Chondrocyte (in vitro differentiated cells): Measurements from ENCODE around the gene MAGEA10. TPM values are rescaled to one million over a fixed set of nuclear protein-coding genes. Genes with fewer than 3 reads are reported as not detected.
"Not testable (repeated sequence)": the region's sequence is repeated elsewhere in the genome, so short reads cannot be mapped to it uniquely, and the experiment has no call there.

ENCODE experiments used
- DNase-seq: peaks from one replicate; pipeline ENCODE4 v3.0.0; 2021; ENCODE audit warnings: mixed read lengths, low spot score
- H3K27ac Mint-ChIP-seq: one replicate; pipeline ENCODE4 v1.8.0; 2021; ENCODE audit warnings: mild to moderate bottlenecking, moderate library complexity, mixed read lengths; ENCODE audit not compliant: unreplicated experiment
- H3K27me3 Mint-ChIP-seq: 2 replicates; pipeline ENCODE4 v1.8.0; 2021; ENCODE audit warnings: low read depth, mixed read lengths
- H3K36me3 Mint-ChIP-seq: 2 replicates; pipeline ENCODE4 v1.8.0; 2021; ENCODE audit warnings: low read depth, mixed read lengths
- H3K4me1 Mint-ChIP-seq: 2 replicates; pipeline ENCODE4 v1.8.0; 2021; ENCODE audit warnings: low read depth, mild to moderate bottlenecking, mixed read lengths
- H3K4me3 Mint-ChIP-seq: one replicate; pipeline ENCODE4 v1.8.0; 2021; ENCODE audit warnings: mild to moderate bottlenecking, moderate library complexity, mixed read lengths; ENCODE audit not compliant: unreplicated experiment
- H3K9me3 Mint-ChIP-seq: 2 replicates; pipeline ENCODE4 v1.8.0; 2021; ENCODE audit warnings: low read depth, mixed read lengths
- total RNA-seq: library from RNA; stranded (reverse); gene quantifications from 3 replicates; pipeline ENCODE4 v1.2.1, GENCODE V29; 2021
- TF ChIP-seq, protein P1 (sequence below): fragments of 200-600 bp; sonication (generic); IDR thresholded peaks from 2 replicates; pipeline ENCODE4 v1.5.0; 2021; ENCODE audit warnings: antibody characterized with exemption, mild to moderate bottlenecking, moderate library complexity

The MAGEA10 gene
- total RNA-seq, 1 donor from 2014 or later = not detected

- H3K9me3 Mint-ChIP-seq = peaks cover 26% of the 10 kb centered on the region
- H3K4me1 Mint-ChIP-seq = no peaks in the 10 kb centered on the region
- TF ChIP-seq, protein P1, sequence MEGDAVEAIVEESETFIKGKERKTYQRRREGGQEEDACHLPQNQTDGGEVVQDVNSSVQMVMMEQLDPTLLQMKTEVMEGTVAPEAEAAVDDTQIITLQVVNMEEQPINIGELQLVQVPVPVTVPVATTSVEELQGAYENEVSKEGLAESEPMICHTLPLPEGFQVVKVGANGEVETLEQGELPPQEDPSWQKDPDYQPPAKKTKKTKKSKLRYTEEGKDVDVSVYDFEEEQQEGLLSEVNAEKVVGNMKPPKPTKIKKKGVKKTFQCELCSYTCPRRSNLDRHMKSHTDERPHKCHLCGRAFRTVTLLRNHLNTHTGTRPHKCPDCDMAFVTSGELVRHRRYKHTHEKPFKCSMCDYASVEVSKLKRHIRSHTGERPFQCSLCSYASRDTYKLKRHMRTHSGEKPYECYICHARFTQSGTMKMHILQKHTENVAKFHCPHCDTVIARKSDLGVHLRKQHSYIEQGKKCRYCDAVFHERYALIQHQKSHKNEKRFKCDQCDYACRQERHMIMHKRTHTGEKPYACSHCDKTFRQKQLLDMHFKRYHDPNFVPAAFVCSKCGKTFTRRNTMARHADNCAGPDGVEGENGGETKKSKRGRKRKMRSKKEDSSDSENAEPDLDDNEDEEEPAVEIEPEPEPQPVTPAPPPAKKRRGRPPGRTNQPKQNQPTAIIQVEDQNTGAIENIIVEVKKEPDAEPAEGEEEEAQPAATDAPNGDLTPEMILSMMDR = no peak
- no peaks in the 10 kb centered on the region for H3K36me3 Mint-ChIP-seq
- no peak for DNase-seq
- no peak overlapping the region for H3K27ac Mint-ChIP-seq
- H3K4me3 Mint-ChIP-seq = no peak overlapping the region
- no peaks in the 10 kb centered on the region for H3K27me3 Mint-ChIP-seq
Measured at GRCh38 chrX:152149648-152150047, 11.3 kb upstream of the MAGEA10 start.

- no peak overlapping the region for H3K4me3 Mint-ChIP-seq
- no peak overlapping the region for H3K27ac Mint-ChIP-seq
- DNase-seq = no peak
- no peaks in the 10 kb centered on the region for H3K4me1 Mint-ChIP-seq
- TF ChIP-seq, protein P1 = no peak
- no peaks in the 10 kb centered on the region for H3K36me3 Mint-ChIP-seq
- H3K27me3 Mint-ChIP-seq = no peaks in the 10 kb centered on the region
- H3K9me3 Mint-ChIP-seq = peaks cover 14% of the 10 kb centered on the region
Measured at GRCh38 chrX:152139589-152139988, 1.2 kb upstream of the MAGEA10 start.

GRCh38 chrX:152137771-152138387 lies 498 bp downstream of the MAGEA10 start:
- TF ChIP-seq, protein P1 = no peak
- H3K36me3 Mint-ChIP-seq = no peaks in the 10 kb centered on the region

DNA sequence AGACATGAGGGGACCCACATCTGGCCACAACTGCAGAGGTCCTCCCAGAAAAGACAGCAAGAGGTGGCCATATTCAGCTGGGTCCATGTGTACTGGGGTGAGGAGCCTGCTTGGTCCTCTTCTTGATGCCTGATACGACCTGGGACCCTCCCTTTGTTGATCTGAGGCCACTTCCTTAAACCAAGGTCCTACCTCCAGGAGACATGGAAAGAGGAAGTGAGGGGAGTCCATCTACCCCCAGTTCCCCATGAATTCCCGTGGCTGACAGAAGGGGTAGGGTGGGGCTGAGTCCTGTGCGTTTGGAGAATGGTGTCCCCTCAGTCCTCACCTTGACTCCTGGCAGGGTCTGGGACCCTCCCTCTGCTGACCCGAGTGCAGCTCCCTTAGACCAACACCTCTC lies 2.1 kb downstream of the MAGEA10 start:
- H3K27me3 Mint-ChIP-seq = no peaks in the 10 kb centered on the region
- no peak overlapping the region for H3K4me3 Mint-ChIP-seq
- H3K4me1 Mint-ChIP-seq = no peaks in the 10 kb centered on the region
- peaks cover 22% of the 10 kb centered on the region for H3K9me3 Mint-ChIP-seq
- no peak for DNase-seq
- H3K36me3 Mint-ChIP-seq = no peaks in the 10 kb centered on the region
- TF ChIP-seq, protein P1 = no peak
- no peak overlapping the region for H3K27ac Mint-ChIP-seq

More at GRCh38 chrX:152137771-152138387, 498 bp downstream of the MAGEA10 start:
- peaks cover 19% of the 10 kb centered on the region for H3K9me3 Mint-ChIP-seq
- no peak for DNase-seq
- no peak overlapping the region for H3K27ac Mint-ChIP-seq
- no peak overlapping the region for H3K4me3 Mint-ChIP-seq
- H3K27me3 Mint-ChIP-seq = no peaks in the 10 kb centered on the region
- H3K4me1 Mint-ChIP-seq = no peaks in the 10 kb centered on the region

GRCh38 chrX:152131525-152131924 lies 6.9 kb downstream of the MAGEA10 start:
- Mint-ChIP-seq H3K9me3 (peaks cover 30% of the 10 kb centered on the region), H3K36me3 (no peaks in the 10 kb centered on the region), H3K4me1 (no peaks in the 10 kb centered on the region), H3K4me3 (no peak overlapping the region), H3K27me3 (no peaks in the 10 kb centered on the region), H3K27ac (no peak overlapping the region)
- TF ChIP-seq, protein P1 = no peak
- no peak for DNase-seq

- not testable (repeated sequence) for DNase-seq, H3K27me3 Mint-ChIP-seq
- peaks cover 25% of the 10 kb centered on the region for H3K9me3 Mint-ChIP-seq
Measured at GRCh38 chrX:152129069-152129844, 9.1 kb downstream of the MAGEA10 start.

More at GRCh38 chrX:152129069-152129844, 9.1 kb downstream of the MAGEA10 start:
- not testable (repeated sequence) for H3K4me1 Mint-ChIP-seq, H3K27ac Mint-ChIP-seq, H3K36me3 Mint-ChIP-seq, H3K4me3 Mint-ChIP-seq
